HEK293 (cell line): Measurements from ENCODE around the gene AATK.

Experiments
- KLF1 ChIP-seq: fragments of 450-650 bp; formaldehyde crosslinking; IDR thresholded peaks from 2 replicates; pipeline ENCODE4 v1.5.1; 2016; ENCODE audit warnings: missing biosample characterization, missing genetic modification characterization
- SETDB1 ChIP-seq: IDR thresholded peaks from one replicate; pipeline ENCODE4 v1.6.1; 2017; ENCODE audit warnings: mild to moderate bottlenecking, low read length, moderate library complexity, mixed read lengths; ENCODE audit not compliant: insufficient read length
- ZFP69B ChIP-seq: fragments of 450-650 bp; formaldehyde crosslinking; IDR thresholded peaks from 2 replicates; pipeline ENCODE4 v1.5.1; 2016; ENCODE audit warnings: missing biosample characterization, missing genetic modification characterization
- ZNF302 ChIP-seq: fragments of 450-650 bp; formaldehyde crosslinking; IDR thresholded peaks from 2 replicates; pipeline ENCODE4 v1.5.1; 2016; ENCODE audit warnings: missing biosample characterization, missing genetic modification characterization, low read depth
- ZNF514 ChIP-seq: fragments of 450-650 bp; formaldehyde crosslinking; IDR thresholded peaks from 2 replicates; pipeline ENCODE4 v1.5.1; 2016; ENCODE audit warnings: missing biosample characterization, missing genetic modification characterization
- ZNF670 ChIP-seq: fragments of 450-650 bp; formaldehyde crosslinking; IDR thresholded peaks from 2 replicates; pipeline ENCODE4 v1.5.1; 2016; ENCODE audit warnings: missing biosample characterization, missing genetic modification characterization, low read depth
- TF ChIP-seq, protein P1 (sequence below): IDR thresholded peaks from 2 replicates; pipeline ENCODE4 v1.6.1; 2011; ENCODE audit warnings: mild to moderate bottlenecking, low read depth, low read length, borderline replicate concordance
- TF ChIP-seq, protein P2 (sequence below): fragments of 450-650 bp; formaldehyde crosslinking; IDR thresholded peaks from 2 replicates; pipeline ENCODE4 v1.5.1; 2016; ENCODE audit warnings: missing biosample characterization, missing genetic modification characterization, low read depth
- TF ChIP-seq, protein P3 (sequence below): fragments of 450-650 bp; formaldehyde crosslinking; IDR thresholded peaks from 2 replicates; pipeline ENCODE4 v1.5.1; 2016; ENCODE audit warnings: missing biosample characterization, missing genetic modification characterization
- TF ChIP-seq, protein P4 (sequence below): fragments of 450-650 bp; IDR thresholded peaks from 2 replicates; pipeline ENCODE4 v1.5.1; 2018; ENCODE audit warnings: missing biosample characterization, missing genetic modification characterization
- TF ChIP-seq, protein P5 (sequence below): fragments of 450-650 bp; formaldehyde crosslinking; IDR thresholded peaks from 2 replicates; pipeline ENCODE4 v1.5.1; 2016; ENCODE audit warnings: missing biosample characterization, missing genetic modification characterization
- TF ChIP-seq, protein P6 (sequence below): fragments of 450-650 bp; formaldehyde crosslinking; IDR thresholded peaks from 2 replicates; pipeline ENCODE4 v1.5.1; 2016; ENCODE audit warnings: missing biosample characterization, missing genetic modification characterization

DNA sequence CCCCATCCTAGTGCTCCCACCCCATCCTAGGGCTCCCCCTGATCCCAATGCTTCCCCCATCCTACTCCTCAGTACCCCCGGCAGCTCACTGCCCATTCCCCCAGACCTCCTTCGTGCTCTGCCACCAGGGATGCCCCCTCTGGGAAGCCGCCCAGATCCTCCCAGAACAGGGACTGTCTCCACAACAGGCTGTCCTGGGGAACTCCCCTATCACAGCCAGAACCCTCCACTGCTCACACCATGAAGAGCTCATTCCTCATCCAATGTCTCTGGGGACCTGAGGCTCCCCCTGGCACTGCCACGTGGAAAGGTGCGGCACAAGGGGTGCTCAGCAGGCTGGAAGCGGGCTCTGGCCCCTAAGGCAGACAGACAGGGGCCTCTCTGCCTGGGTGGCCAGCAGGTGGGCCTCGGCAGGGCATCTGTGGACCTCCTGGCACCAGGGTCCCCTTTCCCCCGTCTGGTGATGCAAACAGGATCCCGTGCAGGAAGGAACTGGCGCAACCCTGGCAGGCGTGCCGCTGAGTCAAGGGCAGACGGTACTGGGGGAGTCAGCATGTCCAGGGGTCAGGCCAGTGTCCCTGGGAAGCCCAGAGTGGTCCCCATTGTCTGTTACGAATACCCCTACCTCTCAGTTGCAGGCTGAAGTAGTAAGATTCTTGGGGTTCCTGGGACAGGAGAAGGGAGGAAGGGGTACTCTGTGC lies 15.5 kb downstream of the AATK start:
- TF ChIP-seq, protein P1, sequence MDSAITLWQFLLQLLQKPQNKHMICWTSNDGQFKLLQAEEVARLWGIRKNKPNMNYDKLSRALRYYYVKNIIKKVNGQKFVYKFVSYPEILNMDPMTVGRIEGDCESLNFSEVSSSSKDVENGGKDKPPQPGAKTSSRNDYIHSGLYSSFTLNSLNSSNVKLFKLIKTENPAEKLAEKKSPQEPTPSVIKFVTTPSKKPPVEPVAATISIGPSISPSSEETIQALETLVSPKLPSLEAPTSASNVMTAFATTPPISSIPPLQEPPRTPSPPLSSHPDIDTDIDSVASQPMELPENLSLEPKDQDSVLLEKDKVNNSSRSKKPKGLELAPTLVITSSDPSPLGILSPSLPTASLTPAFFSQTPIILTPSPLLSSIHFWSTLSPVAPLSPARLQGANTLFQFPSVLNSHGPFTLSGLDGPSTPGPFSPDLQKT, result no peak
- TF ChIP-seq, protein P2, sequence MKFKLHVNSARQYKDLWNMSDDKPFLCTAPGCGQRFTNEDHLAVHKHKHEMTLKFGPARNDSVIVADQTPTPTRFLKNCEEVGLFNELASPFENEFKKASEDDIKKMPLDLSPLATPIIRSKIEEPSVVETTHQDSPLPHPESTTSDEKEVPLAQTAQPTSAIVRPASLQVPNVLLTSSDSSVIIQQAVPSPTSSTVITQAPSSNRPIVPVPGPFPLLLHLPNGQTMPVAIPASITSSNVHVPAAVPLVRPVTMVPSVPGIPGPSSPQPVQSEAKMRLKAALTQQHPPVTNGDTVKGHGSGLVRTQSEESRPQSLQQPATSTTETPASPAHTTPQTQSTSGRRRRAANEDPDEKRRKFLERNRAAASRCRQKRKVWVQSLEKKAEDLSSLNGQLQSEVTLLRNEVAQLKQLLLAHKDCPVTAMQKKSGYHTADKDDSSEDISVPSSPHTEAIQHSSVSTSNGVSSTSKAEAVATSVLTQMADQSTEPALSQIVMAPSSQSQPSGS (tag by site-specific recombination), result no peak
- TF ChIP-seq, protein P3, sequence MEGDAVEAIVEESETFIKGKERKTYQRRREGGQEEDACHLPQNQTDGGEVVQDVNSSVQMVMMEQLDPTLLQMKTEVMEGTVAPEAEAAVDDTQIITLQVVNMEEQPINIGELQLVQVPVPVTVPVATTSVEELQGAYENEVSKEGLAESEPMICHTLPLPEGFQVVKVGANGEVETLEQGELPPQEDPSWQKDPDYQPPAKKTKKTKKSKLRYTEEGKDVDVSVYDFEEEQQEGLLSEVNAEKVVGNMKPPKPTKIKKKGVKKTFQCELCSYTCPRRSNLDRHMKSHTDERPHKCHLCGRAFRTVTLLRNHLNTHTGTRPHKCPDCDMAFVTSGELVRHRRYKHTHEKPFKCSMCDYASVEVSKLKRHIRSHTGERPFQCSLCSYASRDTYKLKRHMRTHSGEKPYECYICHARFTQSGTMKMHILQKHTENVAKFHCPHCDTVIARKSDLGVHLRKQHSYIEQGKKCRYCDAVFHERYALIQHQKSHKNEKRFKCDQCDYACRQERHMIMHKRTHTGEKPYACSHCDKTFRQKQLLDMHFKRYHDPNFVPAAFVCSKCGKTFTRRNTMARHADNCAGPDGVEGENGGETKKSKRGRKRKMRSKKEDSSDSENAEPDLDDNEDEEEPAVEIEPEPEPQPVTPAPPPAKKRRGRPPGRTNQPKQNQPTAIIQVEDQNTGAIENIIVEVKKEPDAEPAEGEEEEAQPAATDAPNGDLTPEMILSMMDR, result no peak
- TF ChIP-seq ZNF670, result no peak
- TF ChIP-seq ZNF514 (tag by site-specific recombination), result no peak
- no peak for TF ChIP-seq KLF1 (tag by site-specific recombination)
- TF ChIP-seq, protein P4, sequence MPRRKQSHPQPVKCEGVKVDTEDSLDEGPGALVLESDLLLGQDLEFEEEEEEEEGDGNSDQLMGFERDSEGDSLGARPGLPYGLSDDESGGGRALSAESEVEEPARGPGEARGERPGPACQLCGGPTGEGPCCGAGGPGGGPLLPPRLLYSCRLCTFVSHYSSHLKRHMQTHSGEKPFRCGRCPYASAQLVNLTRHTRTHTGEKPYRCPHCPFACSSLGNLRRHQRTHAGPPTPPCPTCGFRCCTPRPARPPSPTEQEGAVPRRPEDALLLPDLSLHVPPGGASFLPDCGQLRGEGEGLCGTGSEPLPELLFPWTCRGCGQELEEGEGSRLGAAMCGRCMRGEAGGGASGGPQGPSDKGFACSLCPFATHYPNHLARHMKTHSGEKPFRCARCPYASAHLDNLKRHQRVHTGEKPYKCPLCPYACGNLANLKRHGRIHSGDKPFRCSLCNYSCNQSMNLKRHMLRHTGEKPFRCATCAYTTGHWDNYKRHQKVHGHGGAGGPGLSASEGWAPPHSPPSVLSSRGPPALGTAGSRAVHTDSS (tag by site-specific recombination), result no peak
- TF ChIP-seq, protein P5, sequence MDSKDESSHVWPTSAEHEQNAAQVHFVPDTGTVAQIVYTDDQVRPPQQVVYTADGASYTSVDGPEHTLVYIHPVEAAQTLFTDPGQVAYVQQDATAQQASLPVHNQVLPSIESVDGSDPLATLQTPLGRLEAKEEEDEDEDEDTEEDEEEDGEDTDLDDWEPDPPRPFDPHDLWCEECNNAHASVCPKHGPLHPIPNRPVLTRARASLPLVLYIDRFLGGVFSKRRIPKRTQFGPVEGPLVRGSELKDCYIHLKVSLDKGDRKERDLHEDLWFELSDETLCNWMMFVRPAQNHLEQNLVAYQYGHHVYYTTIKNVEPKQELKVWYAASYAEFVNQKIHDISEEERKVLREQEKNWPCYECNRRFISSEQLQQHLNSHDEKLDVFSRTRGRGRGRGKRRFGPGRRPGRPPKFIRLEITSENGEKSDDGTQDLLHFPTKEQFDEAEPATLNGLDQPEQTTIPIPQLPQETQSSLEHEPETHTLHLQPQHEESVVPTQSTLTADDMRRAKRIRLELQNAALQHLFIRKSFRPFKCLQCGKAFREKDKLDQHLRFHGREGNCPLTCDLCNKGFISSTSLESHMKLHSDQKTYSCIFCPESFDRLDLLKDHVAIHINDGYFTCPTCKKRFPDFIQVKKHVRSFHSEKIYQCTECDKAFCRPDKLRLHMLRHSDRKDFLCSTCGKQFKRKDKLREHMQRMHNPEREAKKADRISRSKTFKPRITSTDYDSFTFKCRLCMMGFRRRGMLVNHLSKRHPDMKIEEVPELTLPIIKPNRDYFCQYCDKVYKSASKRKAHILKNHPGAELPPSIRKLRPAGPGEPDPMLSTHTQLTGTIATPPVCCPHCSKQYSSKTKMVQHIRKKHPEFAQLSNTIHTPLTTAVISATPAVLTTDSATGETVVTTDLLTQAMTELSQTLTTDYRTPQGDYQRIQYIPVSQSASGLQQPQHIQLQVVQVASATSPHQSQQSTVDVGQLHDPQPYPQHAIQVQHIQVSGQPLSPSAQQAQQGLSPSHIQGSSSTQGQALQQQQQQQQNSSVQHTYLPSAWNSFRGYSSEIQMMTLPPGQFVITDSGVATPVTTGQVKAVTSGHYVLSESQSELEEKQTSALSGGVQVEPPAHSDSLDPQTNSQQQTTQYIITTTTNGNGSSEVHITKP (tag by site-specific recombination), result no peak
- TF ChIP-seq, protein P6, sequence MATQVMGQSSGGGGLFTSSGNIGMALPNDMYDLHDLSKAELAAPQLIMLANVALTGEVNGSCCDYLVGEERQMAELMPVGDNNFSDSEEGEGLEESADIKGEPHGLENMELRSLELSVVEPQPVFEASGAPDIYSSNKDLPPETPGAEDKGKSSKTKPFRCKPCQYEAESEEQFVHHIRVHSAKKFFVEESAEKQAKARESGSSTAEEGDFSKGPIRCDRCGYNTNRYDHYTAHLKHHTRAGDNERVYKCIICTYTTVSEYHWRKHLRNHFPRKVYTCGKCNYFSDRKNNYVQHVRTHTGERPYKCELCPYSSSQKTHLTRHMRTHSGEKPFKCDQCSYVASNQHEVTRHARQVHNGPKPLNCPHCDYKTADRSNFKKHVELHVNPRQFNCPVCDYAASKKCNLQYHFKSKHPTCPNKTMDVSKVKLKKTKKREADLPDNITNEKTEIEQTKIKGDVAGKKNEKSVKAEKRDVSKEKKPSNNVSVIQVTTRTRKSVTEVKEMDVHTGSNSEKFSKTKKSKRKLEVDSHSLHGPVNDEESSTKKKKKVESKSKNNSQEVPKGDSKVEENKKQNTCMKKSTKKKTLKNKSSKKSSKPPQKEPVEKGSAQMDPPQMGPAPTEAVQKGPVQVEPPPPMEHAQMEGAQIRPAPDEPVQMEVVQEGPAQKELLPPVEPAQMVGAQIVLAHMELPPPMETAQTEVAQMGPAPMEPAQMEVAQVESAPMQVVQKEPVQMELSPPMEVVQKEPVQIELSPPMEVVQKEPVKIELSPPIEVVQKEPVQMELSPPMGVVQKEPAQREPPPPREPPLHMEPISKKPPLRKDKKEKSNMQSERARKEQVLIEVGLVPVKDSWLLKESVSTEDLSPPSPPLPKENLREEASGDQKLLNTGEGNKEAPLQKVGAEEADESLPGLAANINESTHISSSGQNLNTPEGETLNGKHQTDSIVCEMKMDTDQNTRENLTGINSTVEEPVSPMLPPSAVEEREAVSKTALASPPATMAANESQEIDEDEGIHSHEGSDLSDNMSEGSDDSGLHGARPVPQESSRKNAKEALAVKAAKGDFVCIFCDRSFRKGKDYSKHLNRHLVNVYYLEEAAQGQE, result no peak
- no peak for TF ChIP-seq SETDB1
- TF ChIP-seq ZFP69B (tag by site-specific recombination), result no peak
- no peak for TF ChIP-seq ZNF302 (tag by site-specific recombination)
